HG02973 (cell line): ENCODE measurements around the gene BPGM.

Source experiments
- ATAC-seq: cut with Tn5 transposase; IDR thresholded peaks from one replicate; pipeline ENCODE4 v1.9.1; 2021; ENCODE audit warnings: moderate library complexity; ENCODE audit not compliant: unreplicated experiment

BPGM gene

GRCh38 chr7:134646425-134647305, at the start of gene BPGM:
TSS of gene BPGM (plus strand) at chr7:134646853. CDS start at chr7:134661508, 14,655 bp downstream.
- ATAC-seq = peak; percentile 98

- no peak for ATAC-seq
Observed at GRCh38 chr7:134599371-134599770, 47.3 kb upstream of the BPGM start.

- ATAC-seq = no peak
Observed at GRCh38 chr7:134601459-134601858, 45.2 kb upstream of the BPGM start.

GRCh38 chr7:134602881-134603451, 43.7 kb upstream of the BPGM start:
- no peak for ATAC-seq

GRCh38 chr7:134605978-134606923, 40.4 kb upstream of the BPGM start:
- ATAC-seq = peak; percentile 82

GRCh38 chr7:134611611-134612151, 35.0 kb upstream of the BPGM start:
- ATAC-seq = no peak

- ATAC-seq = no peak
Observed at GRCh38 chr7:134612197-134612596, 34.5 kb upstream of the BPGM start.

GRCh38 chr7:134613623-134614347, 32.9 kb upstream of the BPGM start:
- ATAC-seq = no peak

GRCh38 chr7:134616611-134617010, 30.0 kb upstream of the BPGM start:
- ATAC-seq = no peak

- no peak for ATAC-seq
Observed at GRCh38 chr7:134618756-134619530, 27.7 kb upstream of the BPGM start.

GRCh38 chr7:134619627-134620331, 26.9 kb upstream of the BPGM start:
- ATAC-seq = no peak

GRCh38 chr7:134622303-134622995, 24.2 kb upstream of the BPGM start:
- ATAC-seq = no peak

- no peak for ATAC-seq
Observed at GRCh38 chr7:134623193-134623592, 23.5 kb upstream of the BPGM start.

- ATAC-seq = no peak
Observed at GRCh38 chr7:134625550-134625949, 21.1 kb upstream of the BPGM start.

- no peak for ATAC-seq
Observed at GRCh38 chr7:134627109-134627774, 19.4 kb upstream of the BPGM start.

- no peak for ATAC-seq
Observed at GRCh38 chr7:134627775-134628153, 18.9 kb upstream of the BPGM start.

- ATAC-seq = no peak
Observed at GRCh38 chr7:134629445-134629844, 17.2 kb upstream of the BPGM start.

- ATAC-seq = no peak
Observed at GRCh38 chr7:134630237-134630636, 16.4 kb upstream of the BPGM start.
